ENCODE results near the gene SPOCK1.

Gene SPOCK1

DNA sequence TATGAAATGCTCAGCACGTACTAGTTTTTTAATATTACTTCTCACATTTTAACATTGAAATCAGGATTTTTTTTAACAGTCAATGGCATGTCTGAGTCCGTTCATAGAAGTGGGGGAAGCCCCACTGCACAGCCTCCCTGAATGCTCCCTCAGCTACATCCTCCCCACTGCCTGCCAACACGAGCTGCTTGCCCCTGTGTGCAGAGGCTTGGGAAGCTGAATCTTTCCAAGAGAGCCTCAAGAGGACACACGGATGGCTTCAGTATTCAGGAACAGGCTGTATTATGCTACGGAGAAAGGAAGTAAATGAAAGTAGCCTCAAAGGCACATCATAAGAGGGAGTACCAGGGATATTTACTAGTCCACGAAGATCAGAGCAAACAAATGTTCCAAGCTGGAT lies 248.7 kb downstream of the SPOCK1 start:
- no peak overlapping the region for H3K4me3 ChIP-seq (ENCODE audit: low read depth, low read length)
- DNase-seq (ENCODE audit: low read depth): no peak
- TF ChIP-seq, protein P1, sequence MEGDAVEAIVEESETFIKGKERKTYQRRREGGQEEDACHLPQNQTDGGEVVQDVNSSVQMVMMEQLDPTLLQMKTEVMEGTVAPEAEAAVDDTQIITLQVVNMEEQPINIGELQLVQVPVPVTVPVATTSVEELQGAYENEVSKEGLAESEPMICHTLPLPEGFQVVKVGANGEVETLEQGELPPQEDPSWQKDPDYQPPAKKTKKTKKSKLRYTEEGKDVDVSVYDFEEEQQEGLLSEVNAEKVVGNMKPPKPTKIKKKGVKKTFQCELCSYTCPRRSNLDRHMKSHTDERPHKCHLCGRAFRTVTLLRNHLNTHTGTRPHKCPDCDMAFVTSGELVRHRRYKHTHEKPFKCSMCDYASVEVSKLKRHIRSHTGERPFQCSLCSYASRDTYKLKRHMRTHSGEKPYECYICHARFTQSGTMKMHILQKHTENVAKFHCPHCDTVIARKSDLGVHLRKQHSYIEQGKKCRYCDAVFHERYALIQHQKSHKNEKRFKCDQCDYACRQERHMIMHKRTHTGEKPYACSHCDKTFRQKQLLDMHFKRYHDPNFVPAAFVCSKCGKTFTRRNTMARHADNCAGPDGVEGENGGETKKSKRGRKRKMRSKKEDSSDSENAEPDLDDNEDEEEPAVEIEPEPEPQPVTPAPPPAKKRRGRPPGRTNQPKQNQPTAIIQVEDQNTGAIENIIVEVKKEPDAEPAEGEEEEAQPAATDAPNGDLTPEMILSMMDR (IDR thresholded peaks at IDR 0.05; ENCODE audit: control insufficient read depth, extremely low read depth, insufficient read depth): no peak

DNA sequence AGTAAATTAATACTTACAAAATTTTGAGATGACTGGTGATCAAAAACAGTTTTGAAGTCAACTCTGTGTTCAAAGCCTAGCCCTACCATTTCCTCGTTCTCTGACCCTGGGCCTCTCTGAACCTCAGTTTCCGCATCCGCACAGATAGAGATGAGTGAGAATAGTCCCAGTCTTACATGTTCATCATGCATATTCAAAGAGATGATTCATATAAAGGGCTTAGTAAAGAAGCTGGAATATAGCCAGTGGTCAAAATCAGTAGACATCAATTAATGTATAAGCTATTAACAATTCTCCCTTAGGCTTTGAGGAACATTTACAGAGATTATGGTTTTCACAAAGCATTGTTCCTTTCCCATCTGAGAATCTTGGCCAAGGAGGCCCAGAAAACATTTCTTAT lies 250.6 kb downstream of the SPOCK1 start:
- TF ChIP-seq, protein P1 (IDR thresholded peaks at IDR 0.05; ENCODE audit: control insufficient read depth, extremely low read depth, insufficient read depth): no peak
- no peak overlapping the region for H3K4me3 ChIP-seq (ENCODE audit: low read depth, low read length)
- DNase-seq (ENCODE audit: low read depth): no peak

DNA sequence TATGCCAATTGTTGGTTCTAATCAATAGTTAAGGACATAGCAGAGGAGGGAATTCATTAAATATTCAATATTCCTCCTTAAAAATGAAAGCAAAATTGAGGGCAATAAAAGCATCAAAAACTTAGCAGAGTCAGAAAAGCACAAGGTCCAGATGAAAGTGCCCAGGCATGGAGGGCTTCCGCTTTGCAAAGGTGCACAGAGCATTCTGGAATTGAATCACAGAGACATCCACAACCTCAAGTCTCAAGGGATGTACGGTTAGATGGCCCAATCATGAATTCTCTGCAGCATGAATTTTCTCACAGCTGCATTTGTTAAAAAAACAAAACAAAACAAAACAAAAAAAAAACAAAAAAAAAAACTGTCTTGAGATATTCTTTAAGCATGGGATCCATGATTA lies 253.7 kb downstream of the SPOCK1 start:
- TF ChIP-seq, protein P1 (IDR thresholded peaks at IDR 0.05; ENCODE audit: control insufficient read depth, extremely low read depth, insufficient read depth): no peak
- no peak overlapping the region for H3K4me3 ChIP-seq (ENCODE audit: low read depth, low read length)
- no peak for DNase-seq (ENCODE audit: low read depth)

DNA sequence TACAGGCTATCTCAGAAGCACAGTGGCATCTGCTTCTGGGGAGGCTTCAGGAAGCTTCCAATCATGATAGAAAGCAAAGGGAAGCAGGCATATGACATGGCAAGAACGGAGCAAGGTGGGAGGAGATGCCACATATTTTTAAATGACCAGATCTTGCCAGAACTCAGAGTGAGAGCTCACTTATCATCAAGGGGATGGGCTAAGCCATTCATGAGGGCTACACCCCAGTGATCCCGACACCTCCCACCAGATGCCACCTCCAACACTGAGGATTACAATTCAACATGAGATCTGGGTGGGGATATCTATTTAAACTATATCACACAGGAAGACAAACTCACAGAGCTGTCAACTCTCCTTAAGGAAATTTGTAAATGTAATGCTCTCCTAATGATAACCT lies 258.8 kb downstream of the SPOCK1 start:
- no peak for DNase-seq (ENCODE audit: low read depth)
- TF ChIP-seq, protein P1 (IDR thresholded peaks at IDR 0.05; ENCODE audit: control insufficient read depth, extremely low read depth, insufficient read depth): no peak
- no peak overlapping the region for H3K4me3 ChIP-seq (ENCODE audit: low read depth, low read length)

DNA sequence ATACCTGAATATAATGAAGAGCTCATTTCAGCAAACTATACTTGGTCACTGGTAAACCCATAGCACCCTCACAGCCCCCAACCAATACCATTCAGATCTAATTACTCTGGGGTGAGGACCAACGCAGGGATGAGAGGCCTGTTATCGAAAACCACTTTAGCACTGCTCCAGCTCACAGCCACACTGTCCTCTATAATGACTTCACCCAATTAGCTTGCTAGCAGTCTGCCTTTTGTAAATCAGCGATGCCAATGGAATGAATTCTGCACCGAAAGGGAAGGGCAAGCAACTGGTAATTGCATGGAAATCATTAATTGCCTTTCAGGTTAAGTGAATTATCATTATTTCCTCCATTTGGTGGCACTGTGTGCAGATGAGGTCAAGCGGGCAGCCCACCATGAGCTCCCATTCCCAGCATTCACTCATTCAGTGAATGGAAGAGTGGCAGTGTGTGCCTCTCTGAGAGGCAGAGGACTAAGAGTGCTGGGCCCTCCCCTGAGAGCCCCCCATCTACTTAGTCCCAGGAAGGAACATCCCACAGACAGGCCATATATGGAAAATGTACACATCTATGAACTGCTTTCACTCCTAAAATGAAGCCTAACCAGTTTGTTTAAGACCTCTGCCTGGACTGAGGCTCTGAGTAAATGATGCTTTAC lies 262.1 kb downstream of the SPOCK1 start:
- no peak overlapping the region for H3K4me3 ChIP-seq (ENCODE audit: low read depth, low read length)
- TF ChIP-seq, protein P1 (IDR thresholded peaks at IDR 0.05; ENCODE audit: control insufficient read depth, extremely low read depth, insufficient read depth): no peak
- no peak for DNase-seq (ENCODE audit: low read depth)

DNA sequence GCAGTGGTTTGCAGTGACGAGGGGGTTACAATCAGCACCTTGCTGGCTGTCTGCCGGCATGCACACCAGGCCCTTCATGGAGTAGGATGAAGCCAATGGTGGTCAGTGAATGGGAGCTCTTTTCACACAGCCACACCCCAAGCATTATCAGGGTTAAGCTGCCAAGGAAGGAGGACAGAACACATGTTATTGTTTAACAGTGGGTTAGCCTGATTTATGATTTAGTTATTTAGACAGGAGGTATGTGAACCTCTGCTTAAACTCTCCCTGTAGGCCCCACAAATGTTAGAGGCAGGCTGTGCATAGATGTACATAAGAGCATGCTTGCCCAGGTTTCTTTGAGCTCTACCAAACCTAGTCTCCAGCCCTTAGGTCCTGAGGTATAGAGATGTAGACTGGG lies 262.9 kb downstream of the SPOCK1 start:
- no peak overlapping the region for H3K4me3 ChIP-seq (ENCODE audit: low read depth, low read length)
- TF ChIP-seq, protein P1 (IDR thresholded peaks at IDR 0.05; ENCODE audit: control insufficient read depth, extremely low read depth, insufficient read depth): no peak
- no peak for DNase-seq (ENCODE audit: low read depth)
